Adrenal gland (tissue), 5 donors: Measurements from ENCODE around the gene PDZD7.

Experiments
- CTCF ChIP-seq, 6 experiments: fragments of 450-650 bp in 4 of 6; fragments of 200-600 bp in 2 of 6; sonication (generic) in 1 of 6; IDR thresholded peaks; 1 replicate in 5 of 6; 2 replicates in 1 of 6; pipeline versions ENCODE4 v1.5.1 to v1.8.0; 2016 to 2021; ENCODE audit warnings: antibody characterized with exemption in 6 of 6, mild to moderate bottlenecking in 2 of 6, moderate library complexity in 1 of 6
- POLR2A ChIP-seq, 2 donors: fragments of 450-650 bp; IDR thresholded peaks; one replicate each; pipeline ENCODE4 v1.6.1; 2017; ENCODE audit warnings: antibody characterized with exemption in 2 of 2, mild to moderate bottlenecking in 2 of 2, moderate library complexity in 1 of 2
- donor health status: DM: no; HTN: no; CAD: no.

GRCh38 chr10:101010329-101010728 is 20.6 kb downstream of the PDZD7 start:
- TF ChIP-seq CTCF (IDR thresholded peaks at IDR 0.05) (no peak), POLR2A (IDR thresholded peaks at IDR 0.05) (no peak)
